ENCODE data around the gene RBM24.

Gene RBM24

GRCh38 chr6:17281100-17281496 is at the start of gene RBM24:
Gene RBM24, plus strand, starts transcription at chr6:17281361. Its CDS starts 221 bp downstream, at chr6:17281582.
- DNase-seq (ENCODE audit: low read depth), result peak; percentile 11

DNA sequence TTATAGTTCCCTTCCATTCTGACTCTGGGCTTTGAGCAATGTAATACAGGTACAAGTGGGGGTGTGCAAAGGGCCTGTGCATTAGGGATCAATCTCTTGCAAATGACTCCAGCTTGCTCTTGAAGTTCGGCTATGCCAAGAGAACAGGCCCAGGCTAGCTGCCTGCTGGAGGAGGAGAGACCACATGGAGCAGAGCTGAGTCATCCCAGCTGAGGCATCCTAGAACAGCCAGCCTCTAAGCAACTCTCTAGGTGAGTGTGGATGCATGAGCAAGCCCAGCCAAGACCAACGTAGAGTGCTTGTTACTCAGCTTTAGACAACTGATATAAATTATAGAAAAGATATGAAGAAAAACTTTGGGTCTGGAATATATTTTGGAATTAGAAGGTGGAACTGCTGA is 47.6 kb upstream of the RBM24 start:
- DNase-seq (ENCODE audit: low read depth), result no peak

- no peak for DNase-seq (ENCODE audit: low read depth)
Observed at GRCh38 chr6:17237246-17237645, 43.9 kb upstream of the RBM24 start.

DNA sequence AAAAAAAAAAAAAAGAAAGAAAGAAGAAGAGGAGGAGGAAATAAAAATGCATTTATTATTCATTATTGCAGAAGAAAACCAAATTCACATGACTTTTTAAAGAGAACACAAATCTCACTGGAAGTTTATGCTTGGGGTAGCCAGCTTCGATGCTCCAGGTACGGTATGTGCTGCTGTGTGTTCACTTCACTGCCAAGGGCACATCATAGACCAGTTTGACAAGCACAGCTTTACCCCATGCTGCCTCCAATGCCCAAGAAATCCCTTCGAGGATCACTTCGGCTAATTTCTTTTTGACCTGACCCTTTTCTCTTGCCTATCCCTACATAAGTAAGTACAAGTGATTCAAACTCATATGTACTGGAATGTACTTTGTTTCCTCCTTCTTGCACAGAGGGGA is 41.9 kb upstream of the RBM24 start:
- no peak for DNase-seq (ENCODE audit: low read depth)

GRCh38 chr6:17240803-17241500 is 40.2 kb upstream of the RBM24 start:
- no peak for DNase-seq (ENCODE audit: low read depth)

DNA sequence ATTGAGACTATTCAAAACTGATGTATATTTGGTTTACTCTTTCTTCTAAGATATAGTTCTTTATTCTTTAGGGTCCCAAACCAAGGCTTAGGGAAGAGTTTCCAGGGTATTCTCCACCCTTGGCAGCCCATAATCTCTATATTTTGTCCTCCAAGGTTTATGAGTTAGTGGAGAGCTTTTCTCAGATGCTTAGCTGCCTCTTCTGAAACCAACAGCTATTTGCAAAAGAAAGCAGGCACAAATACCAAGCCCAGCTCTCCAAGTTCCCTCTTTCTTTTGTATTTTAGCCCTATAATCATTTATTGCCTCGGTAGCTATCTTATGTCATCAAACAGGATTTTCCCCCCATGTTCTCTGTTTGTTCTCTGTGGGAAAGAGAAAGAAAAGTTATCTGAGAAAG is 39.1 kb upstream of the RBM24 start:
- no peak for DNase-seq (ENCODE audit: low read depth)

GRCh38 chr6:17250237-17250636 is 30.9 kb upstream of the RBM24 start:
- DNase-seq (ENCODE audit: low read depth), result no peak

- DNase-seq (ENCODE audit: low read depth), result no peak
Observed at GRCh38 chr6:17251953-17252352, 29.2 kb upstream of the RBM24 start.

DNA sequence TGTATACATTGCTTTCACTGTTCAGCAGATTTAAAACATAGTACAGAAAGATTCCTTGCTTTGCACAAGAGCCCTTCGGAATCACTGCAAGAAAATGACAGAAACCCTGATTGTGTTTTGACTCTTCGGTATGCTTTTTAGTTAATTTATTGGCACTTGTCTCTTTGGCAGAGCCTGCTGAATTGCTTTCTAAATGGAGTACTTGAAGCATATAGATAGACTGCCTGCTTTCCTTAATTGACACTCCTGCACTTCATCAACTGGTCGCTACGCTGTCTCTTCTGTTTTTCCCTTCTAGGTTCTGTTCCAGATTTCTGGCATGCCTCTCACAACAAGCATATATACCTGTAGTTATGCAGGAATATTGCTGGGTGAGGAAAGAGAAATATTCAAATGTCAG is 22.4 kb upstream of the RBM24 start:
- no peak for DNase-seq (ENCODE audit: low read depth)

DNA sequence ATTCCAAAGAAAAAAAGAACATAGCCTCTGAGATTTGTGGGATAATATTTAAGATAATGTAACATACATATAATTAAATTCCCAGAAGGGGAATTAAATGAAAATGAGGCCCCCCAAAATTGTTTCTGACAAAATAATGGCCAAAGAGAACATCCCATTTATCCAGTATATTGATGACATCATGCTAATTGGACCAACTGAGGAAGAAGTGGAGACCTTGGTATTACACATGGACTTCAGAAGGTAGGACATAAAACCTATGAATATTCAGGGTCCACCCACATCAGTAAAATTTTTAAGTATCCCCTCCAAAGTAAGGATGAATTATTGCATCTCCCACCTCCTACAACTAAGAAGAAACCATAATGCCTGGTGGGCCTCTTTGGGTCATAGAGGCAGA is 15.6 kb upstream of the RBM24 start:
- DNase-seq (ENCODE audit: low read depth), result no peak

- DNase-seq (ENCODE audit: low read depth), result no peak
Observed at GRCh38 chr6:17267566-17267965, 13.6 kb upstream of the RBM24 start.

DNA sequence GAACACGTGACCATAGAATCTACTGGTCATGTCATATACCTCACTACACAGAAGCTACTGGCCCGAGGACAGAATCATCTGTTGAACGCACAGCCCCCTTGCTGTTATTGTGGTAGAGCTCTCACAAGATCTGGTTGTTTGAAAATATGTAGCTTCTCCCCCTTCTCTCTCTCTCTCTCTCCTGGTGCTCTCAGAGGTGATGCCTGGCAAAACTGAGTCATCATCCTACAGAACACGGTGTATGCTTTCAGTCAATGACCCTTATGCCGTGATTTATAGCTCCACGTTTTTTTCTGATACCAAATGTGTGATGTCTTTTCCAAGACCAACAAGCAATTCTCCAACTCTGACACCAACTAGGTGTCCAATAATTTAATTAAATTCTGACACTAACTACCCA is 13.0 kb upstream of the RBM24 start:
- DNase-seq (ENCODE audit: low read depth), result no peak

DNA sequence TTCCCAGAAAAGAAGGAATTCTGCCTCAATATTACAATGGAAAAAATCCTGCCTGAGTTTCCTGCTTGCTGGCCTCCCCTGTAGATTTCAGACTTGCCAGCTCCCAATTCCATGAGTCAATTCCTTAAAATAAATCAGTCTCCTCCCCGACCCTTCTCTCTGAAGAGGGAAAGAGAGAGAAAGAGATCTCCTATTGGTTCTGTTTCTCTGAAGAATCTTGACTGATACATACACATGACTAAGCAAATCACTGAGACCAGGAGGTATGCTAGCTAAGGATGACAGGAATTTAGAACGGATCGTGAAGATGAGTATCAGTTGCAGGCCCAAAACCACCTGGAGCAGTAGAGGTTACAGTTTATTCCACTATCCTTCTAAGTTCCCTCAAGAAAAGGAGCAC is 11.3 kb upstream of the RBM24 start:
- DNase-seq (ENCODE audit: low read depth), result no peak

- no peak for DNase-seq (ENCODE audit: low read depth)
Observed at GRCh38 chr6:17271628-17272027, 9.5 kb upstream of the RBM24 start.

GRCh38 chr6:17276766-17277165 is 4.4 kb upstream of the RBM24 start:
- no peak for DNase-seq (ENCODE audit: low read depth)

DNA sequence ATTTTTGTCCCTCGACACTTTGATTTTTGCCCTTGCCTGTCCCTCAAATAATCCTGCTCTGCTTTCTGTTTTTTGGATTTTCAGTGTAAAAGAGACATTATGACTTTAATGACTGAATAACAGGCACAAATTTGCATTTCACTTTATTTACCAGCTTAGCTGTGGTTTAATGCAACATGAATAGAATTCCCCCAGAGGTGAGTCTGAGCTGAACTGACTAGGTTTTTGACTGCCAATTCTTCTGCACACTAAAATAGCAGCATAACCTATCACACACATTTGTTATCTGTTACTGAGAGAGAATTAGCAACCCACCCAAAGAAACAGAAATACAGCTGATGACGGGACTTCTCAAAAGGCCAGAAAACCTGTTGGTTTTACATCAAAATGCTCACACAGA is 3.9 kb upstream of the RBM24 start:
- no peak for DNase-seq (ENCODE audit: low read depth)

GRCh38 chr6:17278289-17279063 is 2.7 kb upstream of the RBM24 start:
- DNase-seq (ENCODE audit: low read depth), result no peak

GRCh38 chr6:17280138-17280537 is 1.0 kb upstream of the RBM24 start:
- no peak for DNase-seq (ENCODE audit: low read depth)

GRCh38 chr6:17280552-17281090 is 540 bp upstream of the RBM24 start:
- DNase-seq (ENCODE audit: low read depth), result no peak

DNA sequence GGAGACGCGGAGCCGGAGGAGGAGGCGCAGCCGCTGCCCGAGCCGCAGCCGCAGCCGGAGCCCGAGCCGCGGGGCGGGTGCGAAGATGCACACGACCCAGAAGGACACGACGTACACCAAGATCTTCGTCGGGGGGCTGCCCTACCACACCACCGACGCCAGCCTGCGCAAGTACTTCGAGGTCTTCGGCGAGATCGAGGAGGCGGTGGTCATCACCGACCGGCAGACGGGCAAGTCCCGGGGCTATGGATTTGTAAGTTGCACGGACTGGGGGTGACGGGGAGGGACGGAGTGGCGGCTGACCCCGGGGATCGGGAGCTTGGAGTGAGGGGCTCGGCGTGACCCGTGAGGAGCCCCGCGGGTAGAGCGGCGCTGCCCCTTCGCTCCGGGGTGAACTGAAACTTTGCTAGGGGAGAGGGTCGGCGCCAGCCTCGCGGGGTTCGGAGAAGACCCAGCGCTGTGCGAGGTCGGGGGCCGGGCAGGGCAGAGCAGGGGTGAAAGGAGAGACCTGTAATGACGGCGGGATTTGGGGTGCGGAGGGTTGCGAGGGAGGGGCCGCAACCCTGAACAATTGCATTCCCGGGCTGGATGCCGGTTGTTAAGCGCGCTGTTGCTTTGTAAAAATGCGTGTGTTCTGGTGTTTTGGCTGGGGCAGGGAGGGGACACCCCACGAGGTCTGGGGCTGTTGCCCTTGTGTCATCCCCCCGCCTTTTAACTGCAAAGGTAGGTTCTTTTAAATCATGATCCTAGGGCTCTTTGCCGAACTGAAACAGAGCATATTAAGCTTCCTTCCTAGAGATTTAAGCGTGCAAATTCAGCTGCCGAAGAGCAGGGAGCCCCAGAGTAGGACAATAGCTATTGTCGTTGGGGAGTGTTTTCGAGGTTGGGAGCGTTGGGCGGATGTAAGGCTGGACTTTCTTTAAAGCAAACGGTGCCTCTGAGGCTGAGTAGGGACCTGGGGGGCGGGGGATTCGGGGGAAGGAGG is 628 bp downstream of the RBM24 start:
- no peak for DNase-seq (ENCODE audit: low read depth)

GRCh38 chr6:17283074-17283473 is 1.9 kb downstream of the RBM24 start:
- DNase-seq (ENCODE audit: low read depth), result no peak

DNA sequence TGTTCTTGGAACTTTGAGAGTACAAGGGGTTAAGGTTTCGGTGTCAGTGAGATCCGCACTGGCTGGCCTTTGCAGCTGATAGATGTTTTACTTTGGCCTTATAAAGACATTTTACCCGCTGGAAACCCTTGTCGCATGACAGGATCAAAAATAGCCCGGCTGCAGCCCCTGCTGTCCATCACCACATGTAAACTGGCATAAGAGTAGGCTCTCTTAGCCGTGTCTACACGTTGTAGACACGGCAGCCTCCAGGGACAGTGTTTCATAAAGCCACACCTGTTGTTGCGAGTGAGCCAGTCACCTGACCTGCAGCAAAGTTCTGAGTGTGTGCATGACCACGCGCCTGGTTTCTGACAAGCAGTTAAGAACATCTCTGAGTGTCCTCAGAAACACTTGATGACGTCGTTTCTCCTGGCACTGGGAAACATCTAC is 8.5 kb downstream of the RBM24 start:
- DNase-seq (ENCODE audit: low read depth), result no peak

Data from activated T-helper 9 cell treated with anti-CD3 and anti-CD28 coated beads, Interleukin-2, amount 50 U/mL, for 16 hours (primary cell).